H1 (cell line): ENCODE data around the gene NECAB3. TPM values are rescaled to one million over a fixed set of nuclear protein-coding genes. Genes with fewer than 3 reads are reported as not detected.

Source experiments
- CTCF ChIA-PET: fragments of 300-600 bp; sonication (Branson Sonifier 250); formaldehyde crosslinking; loops from one replicate; lab custom pipeline; 2021; ENCODE audit not compliant: partially characterized antibody; lab: Charles Lee
- POLR2A ChIA-PET: fragments of 300-600 bp; sonication (Branson Sonifier 250); formaldehyde crosslinking; loops from one replicate; lab custom pipeline; 2021; ENCODE audit warnings: inconsistent platforms; ENCODE audit not compliant: partially characterized antibody; lab: Charles Lee
- DNase-seq, 2 experiments: peaks; one replicate each; pipeline versions ENCODE4 v3.0.0 to v3.0.0-alpha.2; 2010 to 2022; ENCODE audit warnings: low spot score in 2 of 2, low read depth in 1 of 2, mixed read lengths in 1 of 2
- FAIRE-seq: peaks from 2 replicates; lab custom pipeline; 2011; peaks lifted over from hg19 to GRCh38; lab: Jason Lieb, UNC
- H2AFZ ChIP-seq: 2 replicates; pipeline ENCODE4 v1.8.1; 2012; ENCODE audit warnings: low read length, inconsistent platforms
- H2AK5ac ChIP-seq: 2 replicates; pipeline ENCODE4 v1.6.1; 2013; ENCODE audit warnings: low read depth, low read length
- H2BK120ac ChIP-seq: replicated peaks from 2 replicates; pipeline ENCODE3; 2013; ENCODE audit warnings: low read depth, low read length, inconsistent platforms
- H2BK12ac ChIP-seq: 2 replicates; pipeline ENCODE4 v1.6.1; 2013; ENCODE audit warnings: low read depth, low read length
- H2BK15ac ChIP-seq: 2 replicates; pipeline ENCODE4 v1.6.1; 2013; ENCODE audit warnings: low read length
- H2BK20ac ChIP-seq: 2 replicates; pipeline ENCODE4 v1.6.1; 2013; ENCODE audit warnings: low read length
- H2BK5ac ChIP-seq: 2 replicates; pipeline ENCODE4 v1.6.1; 2013; ENCODE audit warnings: low read depth, low read length
- H3K14ac ChIP-seq: 2 replicates; pipeline ENCODE4 v1.6.1; 2013; ENCODE audit warnings: inconsistent platforms; ENCODE audit not compliant: insufficient read length
- H3K18ac ChIP-seq: 2 replicates; pipeline ENCODE4 v1.6.1; 2013; ENCODE audit warnings: low read length; ENCODE audit errors: extremely low read depth
- H3K23ac ChIP-seq: 2 replicates; pipeline ENCODE4 v1.6.1; 2013; ENCODE audit warnings: inconsistent platforms; ENCODE audit not compliant: insufficient read length
- H3K23me2 ChIP-seq: 2 replicates; pipeline ENCODE4 v1.6.1; 2013; ENCODE audit warnings: low read depth, low read length
- H3K27ac ChIP-seq: 2 replicates; pipeline ENCODE4 v1.6.1; 2011; ENCODE audit warnings: low read depth, low read length, inconsistent platforms
- H3K27me3 ChIP-seq, 4 experiments: replicated peaks in 1 of 4; 1 replicate in 1 of 4; 2 replicates in 3 of 4; pipeline versions ENCODE4 v1.6.1 to v1.8.1; 2011 to 2013; ENCODE audit warnings: low read length in 3 of 4, mild to moderate bottlenecking in 3 of 4, inconsistent platforms in 2 of 4, mixed read lengths in 2 of 4, moderate library complexity in 1 of 4; ENCODE audit not compliant: control insufficient read depth in 3 of 4, insufficient read depth in 3 of 4; ENCODE audit errors: extremely low read depth in 1 of 4
- H3K36me3 ChIP-seq, 4 experiments: 2 replicates each; pipeline versions ENCODE4 v1.6.1 to v1.8.1; 2011 to 2013; ENCODE audit warnings: mild to moderate bottlenecking in 4 of 4, low read length in 3 of 4, moderate library complexity in 2 of 4, control low read depth in 1 of 4, inconsistent platforms in 1 of 4; ENCODE audit not compliant: insufficient read depth in 4 of 4, control insufficient read depth in 2 of 4
- H3K4ac ChIP-seq: replicated peaks from 2 replicates; pipeline ENCODE3; 2013; ENCODE audit warnings: low read length, low read depth, mixed read lengths, inconsistent platforms; ENCODE audit not compliant: insufficient read length
- H3K4me1 ChIP-seq, 4 experiments: replicated peaks in 1 of 4; 1 replicate in 1 of 4; 2 replicates in 3 of 4; pipeline versions ENCODE4 v1.6.1 to v1.8.1; 2011 to 2013; ENCODE audit warnings: low read length in 3 of 4, inconsistent platforms in 2 of 4, mixed read lengths in 1 of 4; ENCODE audit not compliant: insufficient read depth in 4 of 4, control insufficient read depth in 3 of 4
- H3K4me2 ChIP-seq, 2 experiments: 2 replicates each; pipeline versions ENCODE4 v1.6.1 to v1.8.1; 2011 to 2013; ENCODE audit warnings: low read depth in 2 of 2, low read length in 2 of 2, control low read depth in 1 of 2, inconsistent platforms in 1 of 2, mild to moderate bottlenecking in 1 of 2; ENCODE audit not compliant: insufficient read depth in 1 of 2
- H3K4me3 ChIP-seq, 4 experiments: fragments of 200-600, 300-600 bp in 1 of 4; sonication (generic), shearing (Covaris generic), sonication (Bioruptor Twin) in 1 of 4; 2 replicates each; pipeline versions ENCODE4 v1.5.1 to v1.8.1; 2011 to 2016; ENCODE audit warnings: low read length in 4 of 4, low read depth in 3 of 4, control low read depth in 2 of 4, inconsistent platforms in 2 of 4, mild to moderate bottlenecking in 2 of 4, mixed read lengths in 1 of 4, moderate library complexity in 1 of 4; ENCODE audit not compliant: insufficient read depth in 2 of 4; ENCODE audit errors: extremely low read depth in 1 of 4
- H3K56ac ChIP-seq: replicated peaks from 2 replicates; pipeline ENCODE3; 2013; ENCODE audit warnings: low read depth, mild to moderate bottlenecking, mixed read lengths, low read length, inconsistent platforms; ENCODE audit not compliant: insufficient read length
- H3K79me1 ChIP-seq: 2 replicates; pipeline ENCODE4 v1.6.1; 2013; ENCODE audit warnings: low read depth, low read length, control low read depth
- H3K79me2 ChIP-seq, 2 experiments: 2 replicates each; pipeline versions ENCODE4 v1.6.1 to v1.8.1; 2012 to 2013; ENCODE audit warnings: low read length in 2 of 2, mild to moderate bottlenecking in 2 of 2, inconsistent platforms in 1 of 2; ENCODE audit not compliant: insufficient read depth in 2 of 2, control insufficient read depth in 1 of 2
- H3K9ac ChIP-seq, 4 experiments: replicated peaks in 1 of 4; 1 replicate in 1 of 4; 2 replicates in 3 of 4; pipeline versions ENCODE4 v1.6.1 to v1.8.1; 2011 to 2013; ENCODE audit warnings: low read depth in 3 of 4, low read length in 3 of 4, control low read depth in 2 of 4, mild to moderate bottlenecking in 2 of 4, moderate library complexity in 2 of 4, inconsistent platforms in 1 of 4; ENCODE audit errors: extremely low read depth in 1 of 4
- H3K9me3 ChIP-seq, 2 experiments: 2 replicates each; pipeline versions ENCODE4 v1.6.1 to v1.8.1; 2012 to 2013; ENCODE audit warnings: mild to moderate bottlenecking in 2 of 2, moderate library complexity in 2 of 2, control low read depth in 1 of 2, inconsistent platforms in 1 of 2, low read depth in 1 of 2, low read length in 1 of 2, mixed read lengths in 1 of 2; ENCODE audit not compliant: insufficient read depth in 2 of 2
- H4K20me1 ChIP-seq, 2 experiments: replicated peaks in 1 of 2; 2 replicates each; pipeline versions ENCODE3 to v1.8.1; 2011 to 2013; ENCODE audit warnings: inconsistent platforms in 2 of 2, low read length in 2 of 2, mild to moderate bottlenecking in 1 of 2; ENCODE audit not compliant: insufficient read depth in 2 of 2, control insufficient read depth in 1 of 2
- H4K5ac ChIP-seq: 2 replicates; pipeline ENCODE4 v1.6.1; 2013; ENCODE audit warnings: low read length, low read depth, mixed read lengths, inconsistent platforms; ENCODE audit not compliant: insufficient read length
- H4K8ac ChIP-seq: 2 replicates; pipeline ENCODE4 v1.8.0; 2013; ENCODE audit warnings: mild to moderate bottlenecking, moderate library complexity, low read length, inconsistent platforms; ENCODE audit not compliant: insufficient read depth; ENCODE audit errors: extremely low read depth
- H4K91ac ChIP-seq: replicated peaks from 2 replicates; pipeline ENCODE3; 2013; ENCODE audit warnings: low read length, mixed read lengths, inconsistent platforms; ENCODE audit not compliant: insufficient read length
- CBX5 ChIP-seq: fragments of 300-800, 300-1000 bp; sonication (generic); IDR thresholded peaks from 2 replicates; pipeline ENCODE4 v1.7.1; 2016; ENCODE audit warnings: antibody characterized with exemption, low read length, low read depth
- GTF2F1 ChIP-seq: IDR thresholded peaks from 2 replicates; pipeline ENCODE4 v1.6.1; 2012; ENCODE audit warnings: low read depth, low read length, improper control_type of control experiment, borderline replicate concordance
- HDAC6 ChIP-seq: IDR thresholded peaks from one replicate; pipeline ENCODE4 v1.7.1; 2012; ENCODE audit warnings: low read depth, mild to moderate bottlenecking, inconsistent platforms, low read length, moderate library complexity
- PHF8 ChIP-seq: fragments of 200-600 bp; sonication (generic); conservative IDR thresholded peaks from 2 replicates; pipeline ENCODE4 v1.7.1; 2012; ENCODE audit warnings: low read depth, mild to moderate bottlenecking, inconsistent platforms, low read length, moderate library complexity
- POLR2AphosphoS5 ChIP-seq: IDR thresholded peaks from 2 replicates; pipeline ENCODE4 v1.6.1; 2011; ENCODE audit warnings: low read depth, low read length
- RNF2 ChIP-seq: fragments of 200-900, 300-1000 bp; sonication (generic); IDR thresholded peaks from 2 replicates; pipeline ENCODE4 v1.7.1; 2016; ENCODE audit warnings: borderline replicate concordance, low read depth, mild to moderate bottlenecking, antibody characterized with exemption, low read length; ENCODE audit not compliant: poor library complexity, severe bottlenecking; ENCODE audit errors: missing control alignments
- WGBS, 2 experiments: shearing (Covaris generic) in 1 of 2; methylation state at CpG; one replicate each; pipeline versions ENCODE4 v1.1.6 to v1.1.7; 2013 to 2015; ENCODE audit warnings: low lambda C conversion rate in 2 of 2, mixed read lengths in 2 of 2, inconsistent platforms in 1 of 2, low coverage in 1 of 2, missing lambda C conversion rate in 1 of 2; ENCODE audit not compliant: insufficient replicate concordance in 2 of 2, insufficient coverage in 1 of 2, insufficient read length in 1 of 2; ENCODE audit errors: extremely low coverage in 1 of 2, missing lambda C conversion rate in 1 of 2; 5-methylcytosine and 5-hydroxymethylcytosine counted together
- polyA plus RNA-seq, 7 experiments: library from polyadenylated mRNA; depleted of rRNA in 3 of 7; stranded (reverse) in 5 of 7; unstranded in 2 of 7; fragments of >200 nt in 5 of 7; fragments of 200-250 nt in 2 of 7; gene quantifications; 1 replicate in 5 of 7; 2 replicates in 1 of 7; 4 replicates in 1 of 7; pipeline versions ENCODE4 v1.2.1 to v1.2.3, GENCODE V29; 2011 to 2013; ENCODE audit warnings: missing spikeins in 2 of 7, mixed read lengths in 2 of 7
- total RNA-seq: library from RNA; stranded (reverse); fragmentation: NEBNext Ultra II Directional; extraction: Animal tissue kit (Norgen Biotek cat#: 25700); gene quantifications from 2 replicates; pipeline ENCODE4 v1.2.1, GENCODE V29; 2021

NECAB3 gene
- total and polyA plus RNA-seq, 2 of the 8 experiments (the other 6 are each of a cell fraction or from before 2014, with no cell fraction given) = 20.5 to 46.2 TPM

DNA sequence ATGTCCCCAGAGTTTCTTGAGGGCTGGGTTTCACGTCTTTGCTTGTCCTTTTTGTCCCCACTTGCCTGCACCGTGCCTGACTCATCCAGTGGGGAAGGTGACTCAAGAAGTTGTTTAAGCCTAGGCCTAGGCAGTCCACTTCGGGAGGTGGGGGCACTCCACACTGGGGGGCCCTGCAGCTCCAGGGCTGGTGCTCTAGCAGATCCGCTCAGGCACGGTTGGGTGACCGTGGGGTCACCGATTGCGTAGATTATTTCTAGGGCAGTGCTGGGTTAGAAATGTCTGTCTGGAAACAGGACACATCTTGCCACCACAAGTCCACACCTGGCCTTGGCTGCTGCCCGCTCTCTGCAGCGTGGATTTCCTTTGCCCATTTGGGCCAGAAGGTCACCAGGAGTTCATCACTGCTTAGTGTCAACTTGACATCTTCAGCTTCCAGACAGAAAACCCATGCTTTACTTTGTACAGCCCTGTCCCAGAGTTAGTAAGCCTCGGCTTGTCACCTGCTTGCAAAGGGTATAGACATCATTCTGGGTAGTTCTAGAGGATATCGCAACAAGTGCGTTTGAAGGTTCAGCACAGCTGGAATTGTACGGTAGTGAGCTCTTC is 25.7 kb downstream of the NECAB3 start:
- no peak for FAIRE-seq
- peaks cover 0 to 11% (median 0%) of the 10 kb centered on the region in 4 experiments; a peak in 2 of 8 replicates for H3K36me3 ChIP-seq
- DNase-seq = no peak

More for the DNA sequence above, 25.7 kb downstream of the NECAB3 start:
- H2BK15ac ChIP-seq = no peak overlapping the region
- no peak overlapping the region for H2BK120ac ChIP-seq
- H4K8ac ChIP-seq = no peak overlapping the region
- no peak overlapping the region for H3K9ac ChIP-seq
- H4K91ac ChIP-seq = no peak overlapping the region
- H3K56ac ChIP-seq = no peak overlapping the region
- no peak overlapping the region for H2AK5ac ChIP-seq
- no peak overlapping the region for H3K4me2 ChIP-seq
- H3K9me3 ChIP-seq = no peaks in the 10 kb centered on the region
- no peak overlapping the region for H3K4me3 ChIP-seq
- 94% methylated on average over 14 of the region's 14 CpGs; no CpG with 5 or more reads in 1 of the 2 experiments for WGBS, 2 experiments
- H3K4ac ChIP-seq = no peak overlapping the region
- peaks cover 0 to 4% of the 10 kb centered on the region in 2 experiments for H4K20me1 ChIP-seq
- no peak overlapping the region for H2BK5ac ChIP-seq
- peaks cover 0 to 4% (median 0%) of the 10 kb centered on the region in 4 experiments; a peak in 3 of 7 replicates for H3K4me1 ChIP-seq
- no peak overlapping the region for H2BK12ac ChIP-seq
- ChIA-PET POLR2A (interaction anchor here (1.6 kb wide), 1 partner anchor 16 kb away, joined by 6 read pairs; no protein-coding TSS in a partner anchor), CTCF (interaction anchor here (0.6 to 1.6 kb wide), 6 partner anchors 10 to 272 kb away, joined by 3 to 5 read pairs (median 3); no protein-coding TSS in a partner anchor)
- H3K23ac ChIP-seq = no peak overlapping the region
- H3K23me2 ChIP-seq = no peaks in the 10 kb centered on the region
- no peak overlapping the region for H2AFZ ChIP-seq
- no peak overlapping the region for H3K18ac ChIP-seq
- no peaks in the 10 kb centered on the region for H3K79me1 ChIP-seq
- H4K5ac ChIP-seq = no peak overlapping the region
- H3K27ac ChIP-seq = no peak overlapping the region
- H3K79me2 ChIP-seq = no peaks in the 10 kb centered on the region
- H3K27me3 ChIP-seq = no peaks in the 10 kb centered on the region
- no peak for TF ChIP-seq GTF2F1
- no peak for TF ChIP-seq RNF2
- 0 out of 2 replicates have a peak, but pooled peaks have one; percentile 23 for TF ChIP-seq POLR2AphosphoS5
- TF ChIP-seq PHF8 = no peak
- TF ChIP-seq HDAC6 = no peak
- TF ChIP-seq CBX5 = no peak
- no peak overlapping the region for H2BK20ac ChIP-seq
- no peak overlapping the region for H3K14ac ChIP-seq
